ENCODE results near the gene FNBP1.

GRCh38 chr9:130062750-130063149 lies 19.8 kb upstream of the FNBP1 start:
- TF ChIP-seq CTCF (IDR thresholded peaks at IDR 0.05 in 4 of 5, conservative IDR thresholded peaks at IDR 0.05 in 1 of 5) = no peak
- TF ChIP-seq POLR2A (IDR thresholded peaks at IDR 0.05) = no peak
